GM12878 (cell line): ENCODE measurements around the gene MYO9B. TPM values are rescaled to one million over a fixed set of nuclear protein-coding genes. Genes with fewer than 3 reads are reported as not detected.
A peak's percentile ranks its signal among the peaks of the same experiment; 100 is the strongest.

Source experiments
- BCL11A ChIP-seq: IDR thresholded peaks from 2 replicates; pipeline ENCODE4 v1.6.1; 2011; ENCODE audit warnings: low read depth, low read length
- CHD1 ChIP-seq: IDR thresholded peaks from 2 replicates; pipeline ENCODE4 v1.6.1; 2012; ENCODE audit warnings: low read depth, low read length, improper control_type of control experiment
- CUX1 ChIP-seq: IDR thresholded peaks from 2 replicates; pipeline ENCODE4 v1.6.1; 2012; ENCODE audit warnings: improper control_type of control experiment, low read depth, low read length; ENCODE audit not compliant: insufficient replicate concordance
- FOXK2 ChIP-seq: fragments of 450-650 bp; IDR thresholded peaks from 2 replicates; pipeline ENCODE4 v1.6.1; 2017; ENCODE audit warnings: mild to moderate bottlenecking, moderate library complexity
- HDGF ChIP-seq: fragments of 450-650 bp; IDR thresholded peaks from 2 replicates; pipeline ENCODE4 v1.6.1; 2016; ENCODE audit warnings: antibody characterized with exemption
- KDM1A ChIP-seq: fragments of 200-600 bp; sonication (generic); IDR thresholded peaks from 2 replicates; pipeline ENCODE4 v1.6.1; 2016; ENCODE audit warnings: borderline replicate concordance
- MEF2B ChIP-seq: fragments of 450-650 bp; IDR thresholded peaks from 2 replicates; pipeline ENCODE4 v1.6.1; 2018; ENCODE audit warnings: mild to moderate bottlenecking, moderate library complexity; ENCODE audit not compliant: partially characterized antibody, poor library complexity, severe bottlenecking
- MXI1 ChIP-seq: fragments of 150-350 bp; IDR thresholded peaks from 2 replicates; pipeline ENCODE4 v1.6.1; 2011; ENCODE audit warnings: low read depth, mild to moderate bottlenecking, inconsistent platforms, low read length, improper control_type of control experiment
- POLR2AphosphoS2 ChIP-seq: IDR thresholded peaks from 2 replicates; pipeline ENCODE4 v1.6.1; 2011; ENCODE audit warnings: low read depth, mild to moderate bottlenecking, low read length, improper control_type of control experiment, moderate library complexity
- RAD51 ChIP-seq: fragments of 450-650 bp; IDR thresholded peaks from 2 replicates; pipeline ENCODE4 v1.6.1; 2016; ENCODE audit warnings: moderate library complexity, mild to moderate bottlenecking, inconsistent platforms
- RB1 ChIP-seq: fragments of 450-650 bp; formaldehyde crosslinking; IDR thresholded peaks from 2 replicates; pipeline ENCODE4 v1.6.1; 2017; ENCODE audit warnings: mild to moderate bottlenecking, borderline replicate concordance
- SMAD5 ChIP-seq: IDR thresholded peaks from 2 replicates; pipeline ENCODE4 v1.6.1; 2016; ENCODE audit warnings: antibody characterized with exemption, low read depth
- TCF7 ChIP-seq: IDR thresholded peaks from 2 replicates; pipeline ENCODE4 v1.6.1; 2014; ENCODE audit warnings: antibody characterized with exemption, borderline replicate concordance
- ZNF592 ChIP-seq: fragments of 450-650 bp; IDR thresholded peaks from 2 replicates; pipeline ENCODE4 v1.6.1; 2017; ENCODE audit warnings: mild to moderate bottlenecking, moderate library complexity
- ZSCAN29 ChIP-seq: fragments of 450-650 bp; IDR thresholded peaks from 2 replicates; pipeline ENCODE4 v1.6.1; 2017; ENCODE audit warnings: mild to moderate bottlenecking, moderate library complexity
- polyA plus RNA-seq, 11 experiments: library from polyadenylated mRNA; depleted of rRNA in 4 of 11; unstranded in 6 of 11; stranded (reverse) in 5 of 11; fragments of >200 nt; fragmentation: Nextera tagmentation in 4 of 11; fragmentation: Illumina TruSeq in 1 of 11; extraction: Ambion mirVana in 4 of 11; extraction: Trizol in 1 of 11; gene quantifications; 1 replicate in 1 of 11; 2 replicates in 10 of 11; pipeline versions ENCODE4 v1.2.1 to v1.2.3, GENCODE V29; 2011 to 2016; ENCODE audit warnings: inconsistent platforms in 2 of 11, missing spikeins in 2 of 11, low read depth in 1 of 11
- total RNA-seq, 4 experiments: library from RNA; depleted of rRNA in 3 of 4; stranded (reverse); fragments of >200 nt in 3 of 4; fragmentation: Illumina TruSeq in 1 of 4; extraction: Trizol in 1 of 4; gene quantifications; 2 replicates each; pipeline versions ENCODE4 v1.2.1 to v1.2.3, GENCODE V29; 2013 to 2021
- TF ChIP-seq, protein P1 (sequence below), 3 experiments: IDR thresholded peaks in 2 of 3; conservative IDR thresholded peaks in 1 of 3; 2 replicates each; pipeline ENCODE4 v1.5.1; 2011; ENCODE audit warnings: low read depth in 3 of 3, low read length in 3 of 3, mild to moderate bottlenecking in 3 of 3, control low read depth in 2 of 3, moderate library complexity in 2 of 3, inconsistent platforms in 1 of 3, mixed read lengths in 1 of 3; ENCODE audit not compliant: control insufficient read depth in 2 of 3, insufficient read depth in 1 of 3; ENCODE audit errors: extremely low read depth in 1 of 3
- TF ChIP-seq, protein P2 (sequence below): fragments of 450-650 bp; IDR thresholded peaks from 2 replicates; pipeline ENCODE4 v1.6.1; 2016; ENCODE audit warnings: mild to moderate bottlenecking

Gene MYO9B
- total and polyA plus RNA-seq, 10 of the 15 experiments (the other 5 are each of a cell fraction or from before 2014, with no cell fraction given): 5.4 to 165 (median 45.8) TPM

DNA sequence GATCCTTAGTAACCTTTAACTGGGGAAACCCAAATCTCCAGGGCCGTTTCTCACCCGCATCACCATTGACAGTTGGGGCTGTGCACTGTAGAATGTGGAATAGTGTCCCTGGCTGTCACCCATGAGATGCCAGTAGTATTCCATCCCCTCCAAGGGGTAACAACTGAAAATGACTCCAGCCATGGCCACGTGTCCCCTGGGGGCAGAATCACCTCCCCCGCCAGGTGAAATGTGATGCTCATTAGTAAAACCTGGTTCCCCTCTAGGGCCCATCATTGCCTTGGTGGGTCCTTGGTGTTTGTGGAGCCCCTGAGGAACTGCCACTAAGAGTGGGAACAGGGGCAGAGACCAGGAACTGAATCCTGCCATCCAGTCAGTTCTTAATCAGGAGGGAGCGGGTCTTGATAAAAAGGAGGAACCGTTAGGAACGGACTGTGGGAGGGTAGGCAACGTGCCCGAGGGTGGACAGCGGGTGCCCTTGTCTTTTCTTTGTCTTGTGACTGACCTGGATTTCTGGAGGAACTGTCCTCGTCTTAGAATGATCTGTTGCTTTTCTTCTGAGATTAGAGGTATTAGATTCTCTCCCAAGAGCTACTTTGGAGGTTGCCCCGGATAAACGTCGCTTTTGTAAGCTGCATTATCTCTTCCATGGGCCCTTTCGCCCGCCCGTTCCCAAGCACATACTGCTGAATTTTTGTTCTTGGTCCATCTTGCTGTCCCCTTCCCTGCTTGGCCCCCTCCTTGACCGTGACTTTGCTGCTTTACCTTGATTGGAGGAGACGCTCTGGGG lies 3.5 kb downstream of the MYO9B start (continued):
- TF ChIP-seq POLR2AphosphoS2 (no peak), HDGF (no peak), SMAD5 (no peak), BCL11A (no peak), MXI1 (0 out of 2 replicates have a peak, but pooled peaks have one; percentile 19), CHD1 (0 out of 2 replicates have a peak, but pooled peaks have one; percentile 33), ZNF592 (no peak), KDM1A (no peak), TCF7 (no peak), CUX1 (no peak), ZSCAN29 (no peak), FOXK2 (no peak), RB1 (no peak), RAD51 (0 out of 2 replicates have a peak, but pooled peaks have one; percentile 46), MEF2B (peak; percentile 51)
- TF ChIP-seq, protein P1, sequence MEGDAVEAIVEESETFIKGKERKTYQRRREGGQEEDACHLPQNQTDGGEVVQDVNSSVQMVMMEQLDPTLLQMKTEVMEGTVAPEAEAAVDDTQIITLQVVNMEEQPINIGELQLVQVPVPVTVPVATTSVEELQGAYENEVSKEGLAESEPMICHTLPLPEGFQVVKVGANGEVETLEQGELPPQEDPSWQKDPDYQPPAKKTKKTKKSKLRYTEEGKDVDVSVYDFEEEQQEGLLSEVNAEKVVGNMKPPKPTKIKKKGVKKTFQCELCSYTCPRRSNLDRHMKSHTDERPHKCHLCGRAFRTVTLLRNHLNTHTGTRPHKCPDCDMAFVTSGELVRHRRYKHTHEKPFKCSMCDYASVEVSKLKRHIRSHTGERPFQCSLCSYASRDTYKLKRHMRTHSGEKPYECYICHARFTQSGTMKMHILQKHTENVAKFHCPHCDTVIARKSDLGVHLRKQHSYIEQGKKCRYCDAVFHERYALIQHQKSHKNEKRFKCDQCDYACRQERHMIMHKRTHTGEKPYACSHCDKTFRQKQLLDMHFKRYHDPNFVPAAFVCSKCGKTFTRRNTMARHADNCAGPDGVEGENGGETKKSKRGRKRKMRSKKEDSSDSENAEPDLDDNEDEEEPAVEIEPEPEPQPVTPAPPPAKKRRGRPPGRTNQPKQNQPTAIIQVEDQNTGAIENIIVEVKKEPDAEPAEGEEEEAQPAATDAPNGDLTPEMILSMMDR (IDR thresholded peaks at IDR 0.05 in 2 of 3, conservative IDR thresholded peaks at IDR 0.05 in 1 of 3; ENCODE audit: control insufficient read depth in 2 of 3, extremely low read depth in 1 of 3, insufficient read depth in 1 of 3, low read depth in 3 of 3, low read length in 3 of 3): no peak
- TF ChIP-seq, protein P2, sequence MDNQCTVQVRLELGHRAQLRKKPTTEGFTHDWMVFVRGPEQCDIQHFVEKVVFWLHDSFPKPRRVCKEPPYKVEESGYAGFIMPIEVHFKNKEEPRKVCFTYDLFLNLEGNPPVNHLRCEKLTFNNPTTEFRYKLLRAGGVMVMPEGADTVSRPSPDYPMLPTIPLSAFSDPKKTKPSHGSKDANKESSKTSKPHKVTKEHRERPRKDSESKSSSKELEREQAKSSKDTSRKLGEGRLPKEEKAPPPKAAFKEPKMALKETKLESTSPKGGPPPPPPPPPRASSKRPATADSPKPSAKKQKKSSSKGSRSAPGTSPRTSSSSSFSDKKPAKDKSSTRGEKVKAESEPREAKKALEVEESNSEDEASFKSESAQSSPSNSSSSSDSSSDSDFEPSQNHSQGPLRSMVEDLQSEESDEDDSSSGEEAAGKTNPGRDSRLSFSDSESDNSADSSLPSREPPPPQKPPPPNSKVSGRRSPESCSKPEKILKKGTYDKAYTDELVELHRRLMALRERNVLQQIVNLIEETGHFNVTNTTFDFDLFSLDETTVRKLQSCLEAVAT: no peak
